Epithelial cell of prostate (primary cell): ENCODE data around the gene TFIP11.

Experiments used
- DNase-seq: peaks from one replicate; pipeline ENCODE4 v3.0.0-alpha.2; 2011; ENCODE audit warnings: low read depth, low spot score
- H3K27ac ChIP-seq: fragments of 450-650 bp; 2 replicates; pipeline ENCODE4 v1.5.1; 2017; ENCODE audit warnings: mild to moderate bottlenecking

TFIP11 gene

DNA sequence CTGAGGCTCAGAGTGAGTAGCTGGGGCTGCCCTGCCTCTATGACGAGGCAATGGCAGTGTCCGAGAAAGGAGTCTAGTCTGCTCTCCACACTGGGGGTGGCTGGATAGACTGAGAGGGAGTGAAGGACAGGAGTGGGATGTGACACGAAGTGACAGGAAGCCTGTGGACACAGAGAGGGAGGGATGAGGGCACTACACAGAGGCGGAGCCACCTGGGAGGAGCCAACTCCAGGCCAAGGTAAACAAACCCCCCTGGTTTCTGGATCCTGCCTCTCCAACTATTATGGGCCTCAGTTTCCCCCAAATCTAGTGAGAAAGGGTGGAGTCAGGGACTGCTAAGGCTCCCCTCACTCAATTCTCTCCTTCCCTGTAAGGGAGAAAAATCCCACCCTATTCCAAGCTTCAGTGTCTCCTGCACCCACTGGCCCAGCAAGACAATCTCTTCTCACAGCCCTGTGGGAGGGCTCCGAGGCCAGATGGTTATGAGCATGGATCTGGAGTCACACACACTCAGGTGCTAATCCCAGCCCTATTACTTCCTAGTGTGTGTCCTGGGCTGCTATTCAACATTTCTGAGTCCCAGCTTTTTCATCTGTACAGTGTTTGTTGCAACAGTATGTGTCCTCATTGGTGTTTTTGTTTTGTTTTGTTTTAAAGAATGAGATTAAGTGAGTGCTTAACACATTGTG, 58.3 kb downstream of the TFIP11 start:
- DNase-seq, result no peak
- H3K27ac ChIP-seq, result no peak overlapping the region

DNA sequence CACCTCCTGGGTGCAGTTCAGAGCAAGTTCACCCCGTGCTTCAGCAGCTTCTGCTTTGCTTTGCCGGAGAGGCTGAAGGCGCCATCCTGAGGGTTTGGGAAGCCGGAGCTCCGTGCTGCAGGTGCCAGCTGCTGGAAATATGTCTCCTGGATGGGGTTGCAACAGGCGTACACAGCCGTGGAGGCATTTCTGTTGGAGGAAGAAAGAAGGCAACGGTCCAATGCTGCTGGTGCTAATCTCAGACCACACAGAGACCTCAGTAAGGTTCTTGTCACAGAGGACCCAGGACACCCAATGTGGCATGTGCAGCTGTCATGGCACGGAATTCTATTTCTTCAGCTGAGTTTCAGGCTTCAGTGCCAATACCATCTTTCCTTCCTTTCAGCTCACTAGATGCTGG, 59.1 kb downstream of the TFIP11 start:
- DNase-seq, result no peak
- no peak overlapping the region for H3K27ac ChIP-seq

DNA sequence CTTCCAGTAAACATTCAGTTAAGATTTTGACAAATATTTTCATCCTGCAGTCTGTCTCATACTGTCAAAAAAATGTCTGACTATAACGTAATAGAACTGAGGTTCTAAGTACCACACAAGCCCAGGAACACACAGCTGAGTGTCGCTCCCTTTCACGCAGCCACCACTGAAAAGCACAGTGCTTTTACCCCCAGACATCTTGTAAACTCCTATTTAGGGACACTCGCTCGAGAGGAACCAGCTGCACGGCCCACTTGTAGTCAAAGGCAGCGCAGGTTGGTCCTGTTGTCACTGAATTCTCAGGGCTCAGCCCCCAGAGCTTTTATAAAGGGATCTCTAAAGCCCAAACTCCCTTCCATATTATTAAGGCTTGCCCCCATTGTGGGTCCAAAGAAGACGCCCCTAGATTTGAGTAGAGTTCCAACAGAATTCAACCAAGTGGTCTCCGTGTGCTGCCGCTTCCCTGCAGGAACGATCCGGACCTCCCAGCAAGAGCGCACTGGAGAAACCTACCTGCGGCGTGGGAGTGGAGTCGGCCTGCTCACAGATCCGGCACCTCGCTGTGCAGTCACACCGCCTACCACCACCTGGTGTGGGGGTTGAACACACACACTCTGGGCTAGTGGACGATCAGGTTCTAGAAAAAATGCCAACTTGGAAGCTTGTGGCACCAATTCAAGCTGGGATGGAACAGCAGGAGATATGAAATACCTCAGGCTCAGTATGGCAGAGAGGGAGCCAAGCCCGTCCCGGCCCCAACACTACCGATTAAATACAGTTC, 59.8 kb downstream of the TFIP11 start:
- H3K27ac ChIP-seq, result no peak overlapping the region
- no peak for DNase-seq

DNA sequence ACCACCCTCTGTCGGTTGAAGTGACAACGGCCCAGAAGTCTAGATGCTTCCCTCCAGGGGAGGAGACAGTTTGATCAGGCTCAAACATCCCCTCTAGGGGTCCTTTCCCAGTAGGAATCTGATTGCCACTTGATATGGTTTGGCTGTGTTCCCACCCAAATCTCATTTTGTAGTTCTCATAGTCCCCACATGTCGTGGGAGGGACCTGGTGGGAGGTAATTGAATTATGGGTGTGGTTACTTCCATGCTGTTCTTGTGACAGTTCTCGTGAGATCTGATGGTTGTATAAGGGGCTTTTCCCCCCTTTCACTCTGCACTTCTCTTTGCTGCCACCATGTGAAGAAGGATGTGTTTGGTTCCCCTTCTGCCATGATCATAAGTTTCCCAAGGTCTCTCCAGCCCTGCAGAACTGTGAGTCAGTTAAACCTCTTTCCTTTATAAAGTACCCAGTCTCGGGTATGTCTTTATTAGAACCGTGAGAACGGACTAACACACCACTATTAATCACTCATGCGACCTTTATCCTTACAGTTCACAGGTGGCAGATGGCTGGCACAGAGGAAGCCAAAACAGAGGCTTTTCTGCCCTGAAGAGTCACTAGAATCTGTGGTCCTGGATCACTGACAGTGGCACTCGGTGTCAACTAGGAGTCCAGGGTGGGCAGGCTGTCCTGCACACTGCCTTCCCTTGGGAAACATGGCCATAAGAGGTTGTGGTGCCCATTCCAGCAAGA, 61.7 kb downstream of the TFIP11 start:
- no peak for DNase-seq
- H3K27ac ChIP-seq, result no peak overlapping the region

DNA sequence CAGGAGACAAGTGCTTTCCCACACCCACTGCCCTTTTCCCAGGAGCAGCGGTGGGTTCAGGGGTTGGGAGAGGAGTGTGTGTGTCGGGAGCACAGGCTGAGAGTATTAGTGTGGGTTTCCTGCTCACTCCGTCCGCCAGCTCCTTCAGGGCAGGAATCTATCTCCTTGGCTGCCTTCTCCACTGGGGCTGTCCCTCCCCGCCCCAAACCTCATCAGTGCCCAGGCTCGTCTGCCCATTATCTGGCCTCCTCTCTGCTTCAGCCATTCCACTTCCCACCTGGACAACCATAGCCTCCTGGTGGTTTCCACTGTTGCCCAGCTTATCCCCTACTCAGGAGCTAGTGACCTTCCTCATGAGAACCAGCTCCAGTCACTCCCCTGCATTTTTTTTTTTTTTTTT, 63.3 kb downstream of the TFIP11 start:
- DNase-seq, result no peak

DNA sequence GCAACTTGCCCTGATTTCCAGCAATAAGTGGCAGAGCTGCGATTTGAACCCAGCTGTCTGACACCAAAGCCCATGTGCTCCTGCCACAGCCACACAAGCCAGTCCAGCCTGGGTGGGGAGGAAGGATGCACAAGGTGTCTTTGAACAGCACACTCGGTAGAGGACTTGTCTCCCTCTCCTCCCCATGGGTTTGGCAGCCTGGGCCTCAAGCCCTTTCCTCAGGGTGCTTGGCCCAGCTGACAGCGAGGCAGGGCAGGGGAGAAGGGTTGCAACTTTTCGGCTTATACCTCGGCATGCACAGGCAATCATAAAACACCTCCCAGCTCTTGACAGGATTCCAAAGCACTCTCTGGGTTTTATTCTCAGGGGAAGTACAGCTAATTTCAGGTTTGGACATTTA, 63.9 kb downstream of the TFIP11 start:
- no peak overlapping the region for H3K27ac ChIP-seq
- DNase-seq, result no peak

More for the DNA sequence above, 63.3 kb downstream of the TFIP11 start:
- no peak overlapping the region for H3K27ac ChIP-seq

DNA sequence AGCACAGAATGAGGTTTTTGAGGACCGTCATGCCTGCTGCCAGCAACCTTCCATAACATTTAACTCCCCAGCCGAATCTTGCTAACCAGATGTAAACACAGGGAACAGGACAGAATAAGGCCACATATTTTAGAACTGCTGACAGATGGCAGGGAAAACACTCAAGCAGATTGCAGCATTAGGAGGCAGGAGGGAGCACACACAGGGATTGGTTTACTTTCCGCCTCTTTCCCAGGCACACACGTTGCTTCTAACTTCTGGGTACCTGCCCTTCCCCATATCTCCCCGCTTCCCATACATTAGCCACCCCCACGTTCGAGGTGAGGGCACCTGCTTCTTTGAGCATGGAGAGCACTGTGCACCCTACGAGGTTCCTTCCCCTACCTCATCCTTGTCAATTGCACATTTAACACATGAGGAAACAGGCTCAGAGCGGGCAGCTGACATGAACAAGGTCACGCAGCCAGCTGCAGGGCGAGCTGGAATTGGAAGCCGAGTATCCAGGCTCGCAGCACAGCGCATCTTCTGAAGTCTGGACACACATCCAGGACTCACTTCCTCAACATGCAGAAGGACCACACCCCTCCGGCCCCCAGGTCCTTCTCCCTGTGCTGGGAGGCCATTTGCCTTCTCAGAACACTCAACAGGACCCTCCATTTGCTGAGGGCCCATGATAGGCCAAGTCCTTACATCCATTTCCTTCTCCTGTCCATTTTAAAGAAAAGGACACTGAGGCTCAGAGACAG, 64.5 kb downstream of the TFIP11 start:
- DNase-seq, result no peak
- no peak overlapping the region for H3K27ac ChIP-seq

DNA sequence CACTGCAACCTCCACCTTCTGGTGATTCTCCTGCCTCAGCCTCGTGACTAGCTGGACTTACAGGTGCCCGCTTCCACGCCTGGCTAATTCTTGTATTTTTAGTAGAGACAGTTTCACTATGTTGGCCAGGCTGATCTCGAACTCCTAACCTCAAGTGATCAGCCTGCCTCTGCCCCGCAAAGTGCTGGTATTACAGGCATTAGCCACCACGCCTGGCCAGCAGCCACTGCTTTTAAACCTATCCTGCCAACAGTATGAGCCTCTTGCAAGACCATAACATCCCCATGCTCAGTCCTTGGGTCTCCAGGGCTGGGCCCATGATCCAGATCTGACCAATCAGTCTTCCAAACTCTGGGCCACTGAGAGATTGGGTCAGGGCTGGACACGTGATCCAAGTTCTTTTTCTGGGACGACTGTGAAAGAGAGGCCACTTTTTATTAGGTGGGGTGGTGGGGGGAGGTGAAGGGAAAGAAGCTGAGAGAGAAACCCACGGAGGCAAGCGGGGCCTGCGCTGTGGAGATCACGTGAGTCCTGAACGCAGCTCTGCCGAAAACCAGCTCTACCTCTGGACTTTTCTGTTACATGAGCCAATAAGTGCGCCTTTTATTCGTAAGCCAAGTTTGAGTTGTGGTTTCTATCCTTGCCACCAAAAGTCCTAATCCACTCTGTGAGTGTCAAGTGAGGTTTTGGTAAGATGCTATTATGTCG, 65.3 kb downstream of the TFIP11 start:
- no peak overlapping the region for H3K27ac ChIP-seq
- DNase-seq, result no peak

DNA sequence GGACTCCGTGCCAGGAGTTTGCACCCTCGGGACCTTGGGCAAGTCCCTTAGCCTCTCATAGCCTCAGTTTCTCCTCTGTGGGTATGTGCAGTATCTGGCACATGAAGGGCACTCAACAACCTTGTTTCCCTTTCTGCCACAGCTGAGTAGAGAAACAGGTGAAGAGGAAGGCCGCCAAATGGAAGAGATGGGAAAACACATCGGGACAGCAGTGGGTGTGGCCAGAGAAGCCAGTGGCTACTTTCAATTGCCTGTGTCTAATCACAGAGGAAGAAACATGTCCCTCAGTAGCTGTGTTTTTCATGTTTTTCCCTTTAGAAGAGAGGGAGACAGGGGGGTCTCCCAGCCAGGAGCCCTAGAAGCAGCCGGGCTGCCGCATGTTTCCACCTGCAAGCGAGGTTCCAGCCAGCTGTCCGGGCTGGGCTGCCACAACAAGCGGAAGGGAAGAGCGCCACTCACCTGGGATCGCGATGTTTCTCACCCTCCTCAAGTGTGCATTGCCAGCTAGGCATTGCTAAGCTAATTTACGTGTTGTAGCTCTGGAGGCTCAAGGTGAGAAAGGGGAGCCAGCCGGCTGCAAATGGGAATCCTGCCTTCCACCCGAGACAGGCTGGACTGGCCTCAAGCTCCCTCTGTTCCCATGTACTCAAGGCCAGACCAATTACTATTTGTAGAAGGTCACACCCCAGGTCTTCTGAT, 66.5 kb downstream of the TFIP11 start:
- DNase-seq, result no peak
- no peak overlapping the region for H3K27ac ChIP-seq

DNA sequence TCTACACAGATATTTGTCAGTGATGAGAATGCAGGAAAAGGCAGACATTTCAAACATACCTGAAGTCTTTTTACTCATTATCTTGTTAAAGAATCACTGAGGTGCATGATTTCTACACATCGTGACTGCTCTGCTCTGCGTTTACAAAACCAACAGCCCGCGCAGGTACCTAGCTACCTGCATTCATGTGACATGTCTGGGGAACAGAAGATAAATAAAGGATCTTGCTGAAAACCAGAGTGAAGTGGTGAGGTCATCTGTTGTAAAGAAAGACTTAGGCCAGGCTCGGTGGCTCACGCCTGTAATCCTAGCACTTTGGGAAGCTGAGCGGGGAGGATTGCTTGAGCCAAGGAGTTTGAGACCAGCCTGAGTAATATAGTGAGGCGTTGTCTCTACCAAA, 67.5 kb downstream of the TFIP11 start:
- no peak overlapping the region for H3K27ac ChIP-seq
- DNase-seq, result no peak

DNA sequence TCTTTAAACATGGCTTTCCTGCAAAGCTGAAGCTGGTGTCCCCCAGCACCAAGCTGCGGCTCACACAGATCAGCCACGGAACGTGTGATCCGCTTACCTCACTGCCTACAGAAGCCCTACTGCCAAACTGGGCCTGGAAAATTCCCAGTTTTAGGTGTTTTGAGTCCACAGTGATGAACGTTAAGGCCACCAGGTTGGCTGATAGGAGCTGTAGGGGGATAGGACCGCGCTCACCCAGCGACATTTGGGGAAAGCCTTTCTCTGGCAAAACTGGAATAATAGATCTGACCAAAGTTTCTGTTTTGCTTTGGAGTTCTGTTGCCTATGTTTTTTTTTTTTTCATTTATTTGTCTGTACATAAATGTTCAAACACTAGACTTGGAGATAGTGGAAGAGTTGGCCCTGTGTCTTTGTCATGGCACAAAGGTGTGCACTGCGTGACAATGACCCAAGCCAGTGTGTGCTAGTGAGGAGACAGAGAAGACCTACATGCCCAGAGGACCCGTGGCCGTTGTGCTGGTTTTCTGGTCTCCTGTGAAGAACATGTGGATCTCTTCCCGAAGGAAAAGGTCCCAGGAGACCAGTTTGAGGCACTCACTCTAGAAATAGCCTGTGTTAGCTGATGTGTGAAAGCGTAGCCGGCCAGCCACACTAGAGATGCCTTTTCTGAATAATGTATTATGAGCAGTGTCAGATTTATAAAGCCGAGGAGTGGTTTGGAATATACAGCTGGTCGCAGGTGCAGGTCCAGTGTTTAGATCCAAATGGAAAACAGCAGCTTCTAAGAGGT, 68.2 kb downstream of the TFIP11 start:
- DNase-seq, result no peak
- H3K27ac ChIP-seq, result no peak overlapping the region

DNA sequence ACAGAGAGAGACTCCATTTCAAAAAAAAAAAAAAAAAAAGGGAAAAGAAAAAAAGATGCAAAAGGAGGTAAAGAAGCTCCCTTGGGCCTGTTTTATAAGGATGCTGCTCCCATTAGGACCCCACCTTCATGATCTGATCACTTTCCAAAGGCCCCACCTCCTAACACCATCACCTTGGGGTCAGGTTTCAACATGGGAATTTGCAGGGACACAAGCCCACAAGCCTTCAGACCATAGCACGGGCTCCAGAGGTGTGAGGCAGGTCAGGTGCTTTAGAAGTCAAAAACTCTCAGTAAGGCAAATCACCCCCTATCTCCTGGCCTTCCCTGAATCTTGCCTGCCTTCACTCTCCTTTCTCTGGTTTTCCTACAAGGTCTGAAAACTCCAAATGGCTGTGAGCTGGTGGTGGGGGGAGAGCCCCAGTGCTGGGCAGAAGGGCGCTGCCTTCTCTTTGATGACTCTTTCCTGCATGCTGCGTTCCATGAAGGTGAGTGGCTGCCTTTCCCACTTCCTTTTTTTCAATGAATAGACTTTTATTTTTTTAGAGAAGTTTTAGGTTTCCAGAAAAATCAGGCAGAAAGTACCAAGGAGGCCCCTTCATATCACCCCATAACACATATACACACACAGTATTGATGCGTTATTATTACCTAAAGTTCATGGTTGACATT, 70.1 kb downstream of the TFIP11 start:
- no peak for DNase-seq
- no peak overlapping the region for H3K27ac ChIP-seq
